ENCODE measurements around the gene CORT.

Gene CORT

DNA sequence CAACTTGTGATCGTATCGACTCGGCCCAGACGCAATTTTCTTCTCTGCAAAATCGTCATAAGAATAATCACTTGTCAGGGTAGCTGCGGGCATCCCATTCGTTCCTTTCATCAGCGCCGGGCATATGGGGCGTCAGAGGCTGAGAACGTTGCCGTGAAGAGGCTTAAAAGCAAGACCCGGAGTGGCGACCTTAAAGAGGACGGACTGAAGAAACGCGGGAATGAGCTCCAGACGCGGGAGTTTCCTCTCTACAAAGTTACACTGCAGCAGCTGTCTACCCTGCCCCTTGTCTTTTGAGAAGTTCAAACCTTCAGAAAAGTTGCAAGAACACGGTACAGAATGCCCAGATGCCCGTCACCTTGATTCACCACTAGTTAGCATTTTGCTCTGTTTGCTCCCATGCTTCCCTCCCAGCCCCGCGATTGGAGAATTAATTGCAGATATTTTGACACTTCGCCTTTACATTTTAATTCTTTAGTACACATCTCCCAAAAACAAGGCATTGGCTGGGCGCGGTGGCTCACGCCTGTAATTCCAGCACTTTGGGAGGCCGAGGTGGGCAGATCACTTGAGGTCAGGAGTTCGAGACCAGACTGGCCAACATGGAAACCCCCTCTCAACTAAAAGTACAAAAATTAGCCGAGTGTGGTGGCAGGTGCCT is 18.6 kb upstream of the CORT start:
- no CpG with 5 or more reads among the region's 30 CpGs for WGBS (ENCODE audit: extremely low coverage, insufficient coverage, insufficient read length)
- Histone ChIP-seq H3K79me2 (ENCODE audit: control insufficient read depth, insufficient read depth, low read length, poor library complexity) (no peaks in the 10 kb centered on the region), H2BK12ac (ENCODE audit: low read length) (no peak overlapping the region), H3K4me2 (ENCODE audit: low read length) (peak overlapping the region; percentile 81), H3K4me1 (ENCODE audit: control insufficient read depth in 1 of 2, insufficient read depth in 2 of 2, low read length in 2 of 2) (peaks cover 3 to 6% of the 10 kb centered on the region in 2 experiments), H3K9ac (ENCODE audit: low read length) (peak overlapping the region; percentile 75), H3K4ac (ENCODE audit: low read depth, low read length) (no peak overlapping the region), H2BK5ac (ENCODE audit: low read depth, low read length, poor library complexity) (no peak overlapping the region), H4K91ac (ENCODE audit: low read depth, low read length) (peak overlapping the region; percentile 38), H3K9me3 (ENCODE audit: insufficient read depth, low read depth, low read length) (no peaks in the 10 kb centered on the region), H3K18ac (ENCODE audit: low read length) (peak overlapping the region; percentile 36), H2BK120ac (ENCODE audit: insufficient read depth, low read length, poor library complexity) (no peak overlapping the region), H3K79me1 (ENCODE audit: low read length) (peaks cover 7% of the 10 kb centered on the region), H4K8ac (ENCODE audit: low read depth, low read length) (peak overlapping the region; percentile 64), H4K12ac (ENCODE audit: low read depth, low read length) (peak overlapping the region; percentile 49), H3K23ac (ENCODE audit: low read length) (no peak overlapping the region), H2AFZ (ENCODE audit: insufficient read depth, low read length, poor library complexity) (peak overlapping the region; percentile 74), H3K4me3 (ENCODE audit: low read depth, low read length) (peak overlapping the region; percentile 82), H3K14ac (ENCODE audit: low read length) (peak overlapping the region; percentile 63), H3K36me3 (ENCODE audit: control insufficient read depth in 1 of 2, insufficient read depth in 2 of 2, low read length in 2 of 2) (no peaks in the 10 kb centered on the region), H3K27ac (ENCODE audit: low read depth, low read length) (no peak overlapping the region), H2AK5ac (ENCODE audit: low read length) (no peak overlapping the region), H3K27me3 (ENCODE audit: insufficient read depth, low read length) (no peaks in the 10 kb centered on the region)
- DNase-seq = peak; percentile 82 to 90

DNA sequence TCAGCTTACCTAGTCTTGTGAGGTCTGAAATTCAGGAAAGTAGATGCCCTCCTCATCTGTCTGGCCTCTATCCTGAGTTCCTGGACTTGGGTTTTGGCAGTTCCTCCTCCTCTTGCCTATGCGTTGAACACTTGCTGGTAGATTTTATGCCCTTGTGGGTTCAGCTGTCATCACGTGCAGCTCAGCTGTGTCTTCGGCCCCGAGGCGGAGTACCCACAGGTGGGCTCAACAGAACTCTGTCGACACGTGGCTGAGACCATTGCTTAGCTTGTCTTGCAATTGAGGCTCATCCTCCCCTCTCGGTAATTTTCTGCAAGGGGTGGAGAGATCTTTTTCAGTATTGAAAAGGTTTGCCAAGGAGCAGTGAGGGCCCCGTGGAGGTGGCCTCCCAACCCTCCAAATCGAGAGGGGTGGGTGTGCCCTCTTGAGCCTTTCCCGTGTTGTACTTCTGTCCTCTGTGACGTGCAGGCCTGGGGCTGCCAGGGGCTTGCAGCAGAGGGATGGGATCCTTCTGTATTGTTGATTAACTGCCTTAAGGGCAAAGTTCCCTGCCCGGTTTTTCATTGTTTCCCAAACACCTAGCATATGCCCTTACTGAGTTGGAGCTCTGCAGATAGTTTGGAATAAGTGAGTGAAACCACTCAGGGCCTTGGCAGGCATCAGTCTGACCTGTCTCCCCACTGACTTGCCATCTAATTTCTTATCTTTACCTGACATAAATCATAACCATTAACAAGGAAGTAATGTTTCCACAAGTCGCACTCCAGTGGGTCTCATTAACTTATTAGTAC is 16.7 kb upstream of the CORT start:
- Histone ChIP-seq H3K4me1 (ENCODE audit: control insufficient read depth in 1 of 2, insufficient read depth in 2 of 2, low read length in 2 of 2) (peaks cover 3 to 6% of the 10 kb centered on the region in 2 experiments), H2BK5ac (ENCODE audit: low read depth, low read length, poor library complexity) (no peak overlapping the region), H3K4ac (ENCODE audit: low read depth, low read length) (no peak overlapping the region), H3K9me3 (ENCODE audit: insufficient read depth, low read depth, low read length) (no peaks in the 10 kb centered on the region), H3K23ac (ENCODE audit: low read length) (no peak overlapping the region), H3K27ac (ENCODE audit: low read depth, low read length) (no peak overlapping the region), H3K4me3 (ENCODE audit: low read depth, low read length) (no peak overlapping the region), H4K12ac (ENCODE audit: low read depth, low read length) (no peak overlapping the region), H2BK120ac (ENCODE audit: insufficient read depth, low read length, poor library complexity) (no peak overlapping the region), H3K79me1 (ENCODE audit: low read length) (peaks cover 7% of the 10 kb centered on the region), H3K18ac (ENCODE audit: low read length) (no peak overlapping the region), H4K91ac (ENCODE audit: low read depth, low read length) (no peak overlapping the region), H4K8ac (ENCODE audit: low read depth, low read length) (no peak overlapping the region), H3K14ac (ENCODE audit: low read length) (no peak overlapping the region), H3K4me2 (ENCODE audit: low read length) (no peak overlapping the region), H2AK5ac (ENCODE audit: low read length) (no peak overlapping the region), H3K36me3 (ENCODE audit: control insufficient read depth in 1 of 2, insufficient read depth in 2 of 2, low read length in 2 of 2) (no peaks in the 10 kb centered on the region), H3K79me2 (ENCODE audit: control insufficient read depth, insufficient read depth, low read length, poor library complexity) (no peaks in the 10 kb centered on the region), H3K9ac (ENCODE audit: low read length) (no peak overlapping the region), H2AFZ (ENCODE audit: insufficient read depth, low read length, poor library complexity) (no peak overlapping the region), H3K27me3 (ENCODE audit: insufficient read depth, low read length) (no peaks in the 10 kb centered on the region), H2BK12ac (ENCODE audit: low read length) (no peak overlapping the region)
- no CpG with 5 or more reads among the region's 14 CpGs for WGBS (ENCODE audit: extremely low coverage, insufficient coverage, insufficient read length)
- DNase-seq = no peak

GRCh38 chr1:10433790-10434189 is 16.0 kb upstream of the CORT start:
- no peak for DNase-seq
- Histone ChIP-seq H3K14ac (ENCODE audit: low read length) (no peak overlapping the region), H3K4me3 (ENCODE audit: low read depth, low read length) (no peak overlapping the region), H3K4me2 (ENCODE audit: low read length) (no peak overlapping the region), H3K79me2 (ENCODE audit: control insufficient read depth, insufficient read depth, low read length, poor library complexity) (no peaks in the 10 kb centered on the region), H4K91ac (ENCODE audit: low read depth, low read length) (no peak overlapping the region), H3K18ac (ENCODE audit: low read length) (no peak overlapping the region), H3K79me1 (ENCODE audit: low read length) (peaks cover 7% of the 10 kb centered on the region), H3K9ac (ENCODE audit: low read length) (no peak overlapping the region), H2BK5ac (ENCODE audit: low read depth, low read length, poor library complexity) (no peak overlapping the region), H3K4me1 (ENCODE audit: control insufficient read depth in 1 of 2, insufficient read depth in 2 of 2, low read length in 2 of 2) (peaks cover 6 to 9% of the 10 kb centered on the region in 2 experiments), H3K9me3 (ENCODE audit: insufficient read depth, low read depth, low read length) (no peaks in the 10 kb centered on the region), H2BK12ac (ENCODE audit: low read length) (no peak overlapping the region), H3K27ac (ENCODE audit: low read depth, low read length) (no peak overlapping the region), H2AK5ac (ENCODE audit: low read length) (no peak overlapping the region), H3K4ac (ENCODE audit: low read depth, low read length) (no peak overlapping the region), H3K36me3 (ENCODE audit: control insufficient read depth in 1 of 2, insufficient read depth in 2 of 2, low read length in 2 of 2) (no peaks in the 10 kb centered on the region), H3K27me3 (ENCODE audit: insufficient read depth, low read length) (no peaks in the 10 kb centered on the region), H4K8ac (ENCODE audit: low read depth, low read length) (no peak overlapping the region), H4K12ac (ENCODE audit: low read depth, low read length) (no peak overlapping the region), H2AFZ (ENCODE audit: insufficient read depth, low read length, poor library complexity) (no peak overlapping the region), H2BK120ac (ENCODE audit: insufficient read depth, low read length, poor library complexity) (no peak overlapping the region), H3K23ac (ENCODE audit: low read length) (no peak overlapping the region)
- WGBS (ENCODE audit: extremely low coverage, insufficient coverage, insufficient read length) = no CpG with 5 or more reads among the region's 11 CpGs

- no peak overlapping the region for H3K23ac ChIP-seq (ENCODE audit: low read length)
- H2BK5ac ChIP-seq (ENCODE audit: low read depth, low read length, poor library complexity) = no peak overlapping the region
- no peak for DNase-seq
- H2AFZ ChIP-seq (ENCODE audit: insufficient read depth, low read length, poor library complexity) = no peak overlapping the region
- no peak overlapping the region for H2BK12ac ChIP-seq (ENCODE audit: low read length)
- no peak overlapping the region for H2AK5ac ChIP-seq (ENCODE audit: low read length)
- no peak overlapping the region for H3K14ac ChIP-seq (ENCODE audit: low read length)
- no peak overlapping the region for H3K9ac ChIP-seq (ENCODE audit: low read length)
- H2BK120ac ChIP-seq (ENCODE audit: insufficient read depth, low read length, poor library complexity) = no peak overlapping the region
- no peak overlapping the region for H3K4me2 ChIP-seq (ENCODE audit: low read length)
- no CpG with 5 or more reads among the region's 5 CpGs for WGBS (ENCODE audit: extremely low coverage, insufficient coverage, insufficient read length)
- H3K79me2 ChIP-seq (ENCODE audit: control insufficient read depth, insufficient read depth, low read length, poor library complexity) = no peaks in the 10 kb centered on the region
- H4K91ac ChIP-seq (ENCODE audit: low read depth, low read length) = no peak overlapping the region
- H3K4me3 ChIP-seq (ENCODE audit: low read depth, low read length) = no peak overlapping the region
- H3K27ac ChIP-seq (ENCODE audit: low read depth, low read length) = no peak overlapping the region
- no peak overlapping the region for H4K12ac ChIP-seq (ENCODE audit: low read depth, low read length)
- H3K9me3 ChIP-seq (ENCODE audit: insufficient read depth, low read depth, low read length) = no peaks in the 10 kb centered on the region
- H3K4ac ChIP-seq (ENCODE audit: low read depth, low read length) = no peak overlapping the region
- H3K4me1 ChIP-seq (ENCODE audit: control insufficient read depth in 1 of 2, insufficient read depth in 2 of 2, low read length in 2 of 2) = peaks cover 6 to 10% of the 10 kb centered on the region in 2 experiments
- H3K79me1 ChIP-seq (ENCODE audit: low read length) = peaks cover 7% of the 10 kb centered on the region
- H3K27me3 ChIP-seq (ENCODE audit: insufficient read depth, low read length) = no peaks in the 10 kb centered on the region
- H3K36me3 ChIP-seq (ENCODE audit: control insufficient read depth in 1 of 2, insufficient read depth in 2 of 2, low read length in 2 of 2) = no peaks in the 10 kb centered on the region
- no peak overlapping the region for H3K18ac ChIP-seq (ENCODE audit: low read length)
- no peak overlapping the region for H4K8ac ChIP-seq (ENCODE audit: low read depth, low read length)
Measured at GRCh38 chr1:10434590-10434989, 15.2 kb upstream of the CORT start.
